GM19395 (cell line): Measurements from ENCODE around the gene CADM2.

ENCODE experiments used
- ATAC-seq: cut with Tn5 transposase; IDR thresholded peaks from one replicate; pipeline ENCODE4 v1.9.1; 2021; ENCODE audit warnings: mild to moderate bottlenecking, moderate library complexity; ENCODE audit not compliant: unreplicated experiment

CADM2 gene

DNA sequence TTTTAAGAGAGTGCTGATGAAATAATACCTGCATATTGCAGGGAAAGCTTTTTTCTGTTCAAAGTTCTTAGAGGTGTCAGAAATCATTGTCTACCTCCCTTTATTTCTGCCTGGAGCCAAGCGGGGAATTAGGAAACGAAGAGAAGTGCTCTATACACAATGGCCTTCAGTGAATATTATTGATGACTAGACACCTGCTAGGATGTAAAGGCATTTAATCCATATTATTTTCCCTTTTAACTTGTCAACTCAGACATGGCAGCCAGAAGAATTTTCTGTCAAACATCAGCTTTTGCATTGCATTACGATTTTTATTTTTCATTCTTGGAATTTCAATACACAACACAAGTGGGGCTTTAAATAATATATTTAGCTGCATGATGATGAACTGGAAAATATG, 24.7 kb downstream of the CADM2 start:
- no peak for ATAC-seq

DNA sequence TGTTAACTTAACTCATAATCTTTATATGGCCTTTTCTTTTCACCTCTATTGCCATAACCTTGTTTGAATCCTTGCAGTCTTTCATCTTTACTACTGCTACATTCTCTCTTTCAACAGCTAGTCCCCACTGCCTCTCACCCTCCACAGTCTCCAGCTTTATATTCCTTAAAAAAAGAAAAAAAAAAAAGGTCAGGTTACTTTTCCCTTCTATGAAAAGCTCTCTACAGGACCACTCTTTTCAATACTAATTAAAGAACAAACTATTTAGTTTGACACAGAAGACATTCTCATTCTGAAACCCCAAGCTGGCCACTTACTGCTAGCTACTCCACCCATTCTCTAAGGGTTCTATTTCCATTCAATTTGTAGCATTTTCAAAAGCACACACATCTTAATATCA, 25.6 kb downstream of the CADM2 start:
- ATAC-seq: no peak

DNA sequence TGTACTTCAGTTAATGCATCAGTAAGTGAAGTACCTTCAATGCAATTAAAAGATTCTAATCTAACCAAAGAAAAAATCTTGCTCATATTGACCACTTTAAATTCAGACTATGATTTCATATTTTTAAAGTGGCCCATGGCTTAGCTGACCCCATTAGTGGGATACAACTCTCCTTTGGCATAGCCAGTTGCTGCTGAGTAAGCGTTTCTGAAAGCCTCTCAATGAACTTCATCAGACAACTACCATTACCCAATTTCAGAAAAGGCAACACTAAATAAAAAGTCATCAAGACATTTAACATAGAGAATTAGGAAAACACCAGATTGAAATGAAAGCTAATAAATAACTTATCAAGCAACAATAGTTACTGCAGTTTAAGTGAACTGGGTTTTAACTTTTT, 27.0 kb downstream of the CADM2 start:
- no peak for ATAC-seq

DNA sequence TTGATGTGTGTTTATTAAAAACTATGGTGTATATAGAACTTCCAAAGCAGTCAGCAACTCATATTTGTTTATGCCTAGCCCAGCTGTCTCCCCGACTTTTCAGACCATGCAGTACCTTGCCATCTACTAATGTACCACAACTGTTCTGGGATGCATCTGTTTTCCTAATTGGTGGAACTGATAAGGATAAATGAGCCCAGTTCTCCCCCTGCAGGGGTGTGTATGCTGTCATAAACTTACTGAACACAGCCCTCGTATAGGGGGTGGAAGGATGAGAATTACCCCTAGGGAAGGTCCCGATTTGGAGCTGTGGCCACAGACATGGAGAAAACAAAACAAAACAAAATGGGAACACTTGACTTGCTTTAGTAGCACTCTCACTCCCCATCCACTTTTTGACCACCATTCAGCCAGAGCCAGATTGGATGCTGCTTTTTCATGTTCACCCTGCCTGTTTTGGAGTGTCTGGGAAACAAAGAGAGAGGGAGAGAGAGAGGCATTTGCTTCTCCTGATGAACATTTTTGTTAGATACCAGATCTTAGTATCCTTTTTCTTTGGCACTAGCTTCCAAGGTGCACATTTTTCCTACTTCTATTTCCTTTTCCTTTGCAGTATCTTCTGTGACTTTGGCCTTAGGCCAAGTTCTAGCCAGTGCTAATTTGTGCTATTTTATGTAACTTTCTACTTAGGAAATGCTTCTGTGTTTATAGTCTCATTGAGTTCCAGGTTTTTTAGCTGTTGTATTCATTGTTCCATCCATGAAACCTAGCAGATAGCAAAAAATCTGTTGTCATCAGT, 29.1 kb downstream of the CADM2 start:
- ATAC-seq: no peak

DNA sequence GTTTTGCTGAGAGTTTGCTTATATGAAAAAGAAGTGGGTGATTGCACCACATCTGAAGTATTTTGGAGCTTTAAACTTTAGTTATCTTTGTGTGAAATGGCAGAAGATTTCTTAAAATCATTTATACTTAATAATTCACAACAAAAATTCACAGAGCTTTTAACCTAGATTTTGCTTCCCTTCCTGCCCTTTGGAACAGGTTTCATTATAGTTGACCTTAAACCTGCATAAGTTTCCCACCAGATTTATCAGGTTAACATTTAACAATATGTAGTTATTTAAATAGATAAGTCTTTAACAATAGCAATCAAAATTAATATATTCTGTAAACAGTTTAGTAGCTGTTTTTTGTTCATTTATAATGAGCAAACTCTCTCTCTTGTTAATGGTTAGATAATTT, 30.3 kb downstream of the CADM2 start:
- ATAC-seq: no peak

DNA sequence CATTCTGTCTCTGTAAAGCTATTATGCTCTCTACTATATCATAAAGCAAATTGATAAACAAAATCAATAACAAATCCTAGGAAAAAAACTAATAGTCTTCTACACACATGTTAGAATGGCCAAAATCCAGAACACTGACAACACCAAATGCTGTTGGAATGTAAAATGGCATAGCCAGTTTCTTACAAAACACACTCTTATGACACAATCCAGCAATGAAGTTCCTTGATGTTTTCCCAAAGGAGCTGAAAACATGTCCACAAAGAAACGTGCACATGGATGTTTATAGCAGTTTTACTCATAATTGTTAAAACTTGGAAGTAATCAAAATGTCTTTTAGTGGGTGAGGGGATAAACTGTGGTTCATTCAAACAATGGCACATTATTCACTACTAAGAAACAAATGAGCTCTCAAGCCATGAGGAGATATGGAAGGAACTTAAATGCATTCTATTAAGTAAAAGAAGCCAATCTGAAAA, 32.7 kb downstream of the CADM2 start:
- no peak for ATAC-seq

DNA sequence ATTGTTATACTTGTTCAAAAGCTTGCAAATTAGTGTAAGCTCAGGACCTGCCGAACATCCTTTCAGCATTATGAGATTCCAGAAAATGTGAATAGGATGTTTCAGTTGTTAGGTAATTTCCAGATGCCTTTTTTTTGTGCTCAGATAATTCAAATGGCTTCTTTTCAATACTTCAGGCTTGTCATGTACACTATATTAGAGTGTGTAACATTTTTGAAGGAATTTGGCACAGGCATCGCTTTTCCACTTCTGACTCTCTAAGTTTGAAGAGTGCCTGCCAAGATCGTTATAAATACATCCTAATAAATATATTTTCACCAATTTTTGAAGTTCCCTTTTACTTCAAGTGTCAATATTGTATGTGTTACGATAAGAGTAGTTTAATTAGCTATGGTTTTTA, 35.2 kb downstream of the CADM2 start:
- no peak for ATAC-seq

DNA sequence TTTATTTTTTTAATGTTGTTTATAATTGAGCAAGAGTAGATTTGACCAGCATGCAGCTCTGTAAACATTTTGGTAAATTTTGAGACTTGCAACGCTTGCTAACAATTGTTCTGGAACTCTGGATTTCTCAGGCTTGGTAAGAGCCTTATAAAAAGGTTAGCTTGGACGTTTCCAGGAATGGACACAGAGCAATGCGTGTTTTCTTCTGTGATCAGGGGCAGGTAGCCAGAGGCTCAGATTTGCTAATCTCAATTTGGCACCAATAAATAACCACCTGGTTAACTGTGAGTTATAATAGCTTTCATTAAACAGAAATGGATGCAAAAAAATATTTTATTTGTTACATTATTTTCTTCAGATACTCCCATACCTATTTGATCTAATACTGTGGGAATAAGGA, 39.8 kb downstream of the CADM2 start:
- ATAC-seq: no peak

DNA sequence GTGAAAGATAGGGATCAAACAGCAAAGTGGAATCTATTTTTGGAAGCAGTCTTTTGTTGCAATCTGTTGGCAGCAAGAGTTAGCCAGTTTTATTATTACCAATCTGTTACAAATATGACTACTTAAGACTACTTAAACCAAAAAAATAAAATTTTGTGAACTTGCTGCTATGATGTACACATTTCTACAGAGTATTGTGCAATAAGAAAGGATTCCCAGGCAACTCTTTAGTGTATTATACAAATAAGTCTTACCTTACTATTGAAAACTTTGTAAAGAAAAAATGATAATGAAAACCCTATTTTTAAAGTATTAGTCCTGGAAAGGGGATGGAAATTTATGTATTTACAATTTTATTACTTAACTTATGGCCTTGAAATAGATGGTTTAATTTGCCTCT, 44.7 kb downstream of the CADM2 start:
- no peak for ATAC-seq

DNA sequence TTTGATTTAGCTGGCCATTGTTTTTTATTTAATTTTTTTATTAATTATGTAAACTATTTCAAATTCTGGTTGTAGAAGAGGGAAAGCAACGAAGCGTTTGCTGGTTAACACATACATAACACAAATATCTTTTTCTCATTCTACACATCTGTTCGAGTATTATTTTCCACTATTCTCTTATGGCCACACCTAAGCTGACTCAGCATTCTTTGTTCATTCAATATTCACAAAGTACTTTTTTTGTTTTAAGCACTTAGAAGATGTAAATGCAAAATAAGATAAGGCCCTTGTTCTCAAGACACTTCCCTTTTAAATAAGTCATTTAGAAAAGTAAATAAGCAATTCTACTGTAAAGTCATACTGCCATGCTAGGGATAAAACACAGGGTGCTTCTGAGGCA, 45.4 kb downstream of the CADM2 start:
- ATAC-seq: no peak

DNA sequence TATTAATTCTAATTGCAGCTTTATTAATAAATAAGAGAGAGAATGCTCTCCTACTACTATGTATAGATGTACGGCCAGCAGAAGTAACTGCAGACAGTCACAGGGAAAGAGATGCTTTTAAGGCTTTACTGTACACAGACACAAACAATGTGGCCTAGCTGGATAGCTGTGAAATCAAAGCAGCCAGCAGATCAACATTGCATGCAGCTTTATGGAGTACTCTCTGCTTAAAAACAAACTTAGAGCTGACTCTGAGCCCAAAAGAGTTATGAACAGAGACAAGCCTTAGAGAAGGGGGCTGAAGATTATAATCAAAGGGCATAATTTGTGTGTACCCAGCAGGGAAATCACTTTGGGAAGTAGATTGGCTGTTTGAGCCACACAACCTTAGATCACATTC, 47.2 kb downstream of the CADM2 start:
- no peak for ATAC-seq

DNA sequence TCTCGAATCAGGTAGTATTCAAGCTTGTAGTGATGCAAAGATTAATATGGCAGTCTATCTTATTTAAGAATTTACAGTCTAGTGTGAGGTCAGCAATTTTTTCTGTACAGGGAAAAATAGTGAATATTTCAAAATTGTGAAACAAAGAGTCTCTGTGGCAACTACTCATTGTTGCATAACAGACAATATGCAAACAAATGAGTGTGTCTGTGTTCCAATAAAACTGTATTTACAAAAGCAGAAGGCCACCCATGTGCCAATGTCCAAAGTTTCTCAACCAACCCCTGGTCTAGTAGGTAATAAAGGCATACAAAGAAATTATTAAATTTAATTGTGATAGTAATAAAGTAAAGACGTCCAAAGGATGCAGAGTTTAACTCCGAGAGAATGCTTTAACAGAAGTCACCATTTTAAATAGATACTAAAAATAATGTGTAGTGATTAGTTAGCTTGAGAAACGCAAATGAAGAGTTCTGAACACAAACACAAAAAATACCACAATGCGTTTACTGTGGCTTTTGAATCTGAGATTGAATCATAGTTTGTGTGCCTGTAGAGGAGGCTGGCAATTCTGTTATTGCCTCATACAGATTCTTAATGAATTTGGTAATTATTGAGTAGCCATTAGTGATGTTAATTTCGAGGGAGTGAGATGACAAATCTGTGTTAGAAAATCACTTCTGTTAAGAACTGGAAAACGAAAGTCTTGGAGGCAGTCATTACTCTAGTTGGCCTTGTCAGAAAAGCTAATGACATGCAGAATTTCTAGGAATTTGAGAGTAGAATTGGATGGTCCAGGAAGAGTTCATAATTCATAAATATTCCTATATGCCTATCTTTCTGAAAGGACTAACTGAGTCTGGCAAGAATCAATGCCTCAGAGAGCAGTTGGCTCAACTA, 48.7 kb downstream of the CADM2 start:
- no peak for ATAC-seq

DNA sequence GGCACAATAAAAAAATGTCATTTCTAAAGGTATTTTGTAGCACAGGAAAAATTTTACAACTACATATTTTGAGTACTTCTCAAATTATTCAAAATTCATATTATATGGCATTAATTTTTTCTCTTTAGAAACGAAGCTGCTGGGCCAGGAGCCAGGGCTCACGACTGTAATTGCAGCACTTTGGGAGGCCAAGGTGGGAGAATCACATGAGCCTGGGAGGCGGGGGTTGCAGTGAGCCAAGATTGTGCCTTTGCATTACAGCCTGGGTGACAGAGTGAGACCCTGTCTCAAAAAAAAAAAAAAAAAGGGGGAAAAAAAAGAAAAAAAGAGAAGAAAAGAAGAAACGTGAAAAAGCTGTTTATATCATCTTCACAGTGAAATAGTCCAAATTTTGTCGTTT, 62.0 kb downstream of the CADM2 start:
- ATAC-seq: no peak

DNA sequence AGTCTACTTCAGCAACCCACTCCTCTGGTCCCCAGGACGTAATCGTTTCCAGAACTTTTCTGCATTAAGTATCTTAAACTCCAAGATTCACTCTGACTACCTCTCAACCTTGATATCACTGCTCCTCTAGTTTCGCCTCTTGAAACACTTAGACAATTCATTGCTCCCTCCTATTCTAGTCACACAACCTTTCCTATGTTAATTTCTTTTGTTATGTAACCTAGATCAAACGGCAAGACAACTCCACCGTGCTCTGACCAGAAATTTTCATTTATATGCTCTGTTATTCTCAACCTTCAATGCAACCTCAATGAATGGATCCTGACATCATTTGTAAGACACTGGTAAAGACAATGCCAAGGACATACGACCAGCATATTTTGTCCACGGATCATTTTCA, 71.3 kb downstream of the CADM2 start:
- no peak for ATAC-seq

DNA sequence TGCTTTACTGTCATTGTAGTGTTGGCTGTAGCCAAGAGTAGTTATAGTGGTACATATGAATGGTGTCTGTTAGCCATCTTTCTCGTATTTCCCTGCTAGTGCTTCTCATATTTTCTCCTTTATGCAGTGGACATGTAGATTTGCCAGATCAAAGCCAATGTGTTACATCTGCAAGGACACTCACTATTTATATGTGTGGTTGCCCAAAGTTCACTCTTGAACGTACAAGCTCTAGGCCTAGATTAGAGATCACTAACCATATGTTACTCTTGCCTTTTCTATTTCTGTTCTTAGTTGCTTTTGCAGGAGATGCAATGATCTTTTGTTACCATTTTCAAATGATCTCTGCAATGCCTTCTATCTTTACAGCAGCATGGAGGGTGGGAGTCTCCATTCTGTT, 78.4 kb downstream of the CADM2 start:
- ATAC-seq: no peak

DNA sequence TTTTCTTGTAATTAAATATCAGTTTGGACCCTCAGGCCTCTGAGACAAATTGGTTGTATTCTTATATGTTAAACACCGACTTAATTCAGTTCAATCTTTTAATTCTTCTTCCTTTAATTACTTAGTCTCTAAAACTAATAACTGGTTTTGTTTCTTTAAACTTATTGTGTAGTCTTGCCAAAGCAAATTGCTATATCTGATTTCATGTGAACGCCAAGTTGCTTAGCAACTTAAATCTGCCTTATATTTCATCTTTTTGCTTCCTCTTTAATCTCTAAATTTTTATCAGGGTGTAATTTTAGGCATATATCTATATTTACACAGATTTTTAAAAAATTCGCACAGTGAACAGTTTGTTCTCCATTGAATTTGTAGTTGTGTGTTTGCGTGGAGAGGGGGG, 82.2 kb downstream of the CADM2 start:
- ATAC-seq: no peak

DNA sequence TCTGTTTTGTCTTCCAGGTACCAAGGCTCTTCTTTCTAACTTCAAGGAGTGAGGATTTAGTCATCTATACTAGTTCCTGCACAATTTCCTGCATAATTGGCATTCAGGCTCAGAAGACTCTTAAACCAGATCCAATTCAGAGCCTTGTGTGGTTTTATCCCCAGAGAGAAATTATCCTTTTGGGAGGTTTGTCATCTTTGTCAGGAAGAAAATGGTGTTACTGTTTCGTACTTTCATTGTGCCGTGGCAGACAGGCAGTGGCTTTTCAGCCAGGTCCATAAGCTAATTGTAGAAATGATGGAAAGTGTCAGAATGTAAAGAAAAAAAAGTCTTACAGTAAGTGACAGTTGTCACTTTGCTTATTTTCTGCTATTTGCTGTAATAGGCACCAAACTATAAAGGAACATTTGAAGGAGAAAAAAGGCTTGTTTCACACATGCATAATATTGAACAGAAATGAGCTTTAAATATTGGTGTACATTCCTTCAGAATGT, 82.8 kb downstream of the CADM2 start:
- no peak for ATAC-seq

DNA sequence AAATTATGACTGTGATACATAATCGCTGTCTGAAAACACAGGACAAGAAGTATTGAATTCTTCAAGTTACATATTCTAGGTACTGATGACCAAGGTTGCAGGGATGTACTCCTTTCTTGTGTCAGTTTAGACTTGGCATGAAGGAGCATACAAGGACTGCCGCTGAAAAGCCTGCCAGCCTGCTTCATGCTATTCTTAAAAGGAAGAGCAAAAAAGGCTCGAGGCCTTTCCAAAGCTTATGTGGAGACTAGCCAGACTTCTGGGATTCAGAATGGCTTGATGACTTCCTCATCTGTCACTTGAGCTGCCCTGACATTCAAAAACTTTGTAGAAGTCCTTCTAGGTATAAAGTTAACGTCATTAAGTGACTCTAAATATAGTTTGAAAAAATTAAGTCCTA, 92.0 kb downstream of the CADM2 start:
- no peak for ATAC-seq

DNA sequence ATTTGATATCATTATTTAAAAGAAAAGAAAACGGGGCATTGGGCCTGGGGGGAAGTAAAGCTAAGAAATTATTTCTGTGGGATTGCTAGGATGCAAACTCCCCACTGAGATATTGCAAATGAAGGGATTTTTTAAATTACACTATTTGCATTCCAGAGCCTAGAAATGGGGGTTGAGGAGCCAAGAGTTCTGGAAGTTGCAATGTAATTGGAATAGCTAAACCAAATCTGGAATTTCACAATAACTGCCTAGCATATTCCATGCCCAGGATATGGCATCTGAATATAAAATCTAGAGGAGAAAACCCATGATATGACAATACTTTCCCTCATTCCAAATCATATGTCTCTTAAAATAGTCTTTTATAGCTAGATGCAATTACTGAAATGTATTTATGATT, 93.0 kb downstream of the CADM2 start:
- no peak for ATAC-seq

DNA sequence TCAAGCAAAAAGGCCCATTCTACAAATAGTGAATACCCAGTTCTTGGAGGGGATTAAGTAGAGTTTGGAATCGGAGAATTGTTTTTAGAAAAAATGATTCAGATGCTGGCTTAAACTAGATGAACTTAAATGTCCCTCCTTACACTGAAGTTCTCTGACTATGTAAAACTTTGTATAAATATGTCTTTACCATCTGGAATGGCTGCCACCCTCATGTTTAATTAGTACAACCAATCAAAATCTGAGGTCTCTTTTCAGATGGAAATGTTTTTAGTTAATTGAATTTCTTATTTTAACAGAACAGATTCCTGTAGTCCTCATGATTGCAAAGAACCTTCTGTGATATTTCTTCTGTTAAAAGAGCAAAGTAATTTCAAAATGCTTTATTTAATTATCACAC, 94.8 kb downstream of the CADM2 start:
- ATAC-seq: no peak

DNA sequence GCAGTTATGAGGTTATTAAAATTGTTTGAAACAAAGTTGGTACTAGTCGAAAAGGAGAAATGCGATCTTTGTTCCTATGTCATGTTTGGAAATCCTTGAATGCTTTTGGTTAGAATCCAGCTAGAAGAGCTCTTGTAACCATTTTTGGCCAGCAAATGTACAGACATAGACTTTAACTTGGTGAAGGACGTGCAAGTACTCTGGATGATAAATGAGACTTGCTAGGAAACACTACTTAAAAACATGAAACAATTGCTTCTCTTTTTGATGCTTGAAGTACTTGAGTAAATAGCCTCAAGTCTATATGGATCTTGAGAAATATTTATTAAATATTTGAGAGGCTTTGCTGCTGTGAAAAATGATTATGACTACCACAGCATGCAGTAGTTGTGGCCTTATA, 95.8 kb downstream of the CADM2 start:
- no peak for ATAC-seq

DNA sequence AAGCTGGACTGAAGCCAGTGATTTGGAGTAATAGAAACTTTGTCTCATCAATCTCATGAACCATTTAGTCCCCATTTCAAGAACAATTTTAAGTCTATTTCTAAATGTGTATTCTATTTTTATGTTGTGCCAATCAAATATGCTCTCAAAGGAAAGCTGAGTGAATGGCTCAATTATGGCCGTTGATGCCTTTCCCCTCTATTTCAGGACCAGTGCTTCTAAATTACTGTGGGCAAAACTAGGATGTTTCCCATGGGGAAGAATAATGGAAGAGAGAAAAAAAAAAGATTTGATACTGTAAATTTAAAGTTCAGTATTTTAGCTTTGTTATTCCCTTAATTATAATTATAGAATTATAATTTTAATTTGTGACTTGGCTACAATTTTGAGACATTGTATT, 110.1 kb downstream of the CADM2 start:
- no peak for ATAC-seq
